Occipital lobe (tissue), 2 donors: ENCODE measurements around the gene CMSS1. TPM values are rescaled to one million over a fixed set of nuclear protein-coding genes. Genes with fewer than 3 reads are reported as not detected.

ENCODE experiments used
- DNase-seq: peaks from one replicate; lab custom pipeline; 2025; lab: John Stamatoyannopoulos, UW
- total RNA-seq: library from RNA; depleted of rRNA; stranded (reverse); fragments of >200 nt; gene quantifications from one replicate; pipeline ENCODE4 v1.2.3, GENCODE V29; 2014

Gene CMSS1
- total RNA-seq, 1 donor from 2014 or later: 13.3 TPM

DNA sequence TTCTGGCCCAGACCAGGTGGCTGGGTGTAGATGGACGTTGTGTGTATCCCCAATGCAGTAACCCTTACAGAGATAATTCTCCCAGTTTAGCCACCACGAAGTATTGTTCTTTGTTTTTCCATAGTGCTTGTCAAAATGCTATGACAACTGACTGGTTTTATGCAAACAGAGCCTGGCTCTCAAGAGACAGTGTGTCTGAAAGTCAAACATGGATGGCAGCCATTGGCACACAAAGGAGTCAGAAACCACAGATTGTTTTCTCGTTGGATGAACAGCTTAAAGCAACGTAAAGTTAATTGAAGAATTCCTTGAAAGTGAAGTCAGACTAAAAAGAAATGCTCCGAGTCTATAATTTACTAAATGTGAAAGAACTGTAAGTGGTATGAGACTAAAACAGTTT lies 205.5 kb downstream of the CMSS1 start:
- no peak for DNase-seq

DNA sequence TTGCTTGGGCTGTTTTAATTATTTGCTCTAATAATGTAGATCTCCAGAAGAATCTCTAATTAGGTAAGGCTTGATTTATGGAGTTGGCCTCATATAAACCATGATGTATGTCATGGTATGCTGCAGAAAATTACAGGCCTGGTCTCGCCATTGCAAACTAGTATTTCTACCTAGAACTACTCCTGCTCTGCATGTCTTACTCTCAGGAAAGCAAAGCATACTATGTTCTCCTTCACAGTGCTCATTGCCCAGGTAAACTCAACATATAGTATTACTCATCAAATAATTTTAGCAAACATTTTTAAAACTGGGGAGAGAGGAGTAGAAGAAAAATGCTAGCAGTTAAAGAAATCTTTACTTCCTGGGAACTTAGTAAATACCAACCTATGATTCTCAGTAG lies 205.9 kb downstream of the CMSS1 start:
- DNase-seq: no peak

DNA sequence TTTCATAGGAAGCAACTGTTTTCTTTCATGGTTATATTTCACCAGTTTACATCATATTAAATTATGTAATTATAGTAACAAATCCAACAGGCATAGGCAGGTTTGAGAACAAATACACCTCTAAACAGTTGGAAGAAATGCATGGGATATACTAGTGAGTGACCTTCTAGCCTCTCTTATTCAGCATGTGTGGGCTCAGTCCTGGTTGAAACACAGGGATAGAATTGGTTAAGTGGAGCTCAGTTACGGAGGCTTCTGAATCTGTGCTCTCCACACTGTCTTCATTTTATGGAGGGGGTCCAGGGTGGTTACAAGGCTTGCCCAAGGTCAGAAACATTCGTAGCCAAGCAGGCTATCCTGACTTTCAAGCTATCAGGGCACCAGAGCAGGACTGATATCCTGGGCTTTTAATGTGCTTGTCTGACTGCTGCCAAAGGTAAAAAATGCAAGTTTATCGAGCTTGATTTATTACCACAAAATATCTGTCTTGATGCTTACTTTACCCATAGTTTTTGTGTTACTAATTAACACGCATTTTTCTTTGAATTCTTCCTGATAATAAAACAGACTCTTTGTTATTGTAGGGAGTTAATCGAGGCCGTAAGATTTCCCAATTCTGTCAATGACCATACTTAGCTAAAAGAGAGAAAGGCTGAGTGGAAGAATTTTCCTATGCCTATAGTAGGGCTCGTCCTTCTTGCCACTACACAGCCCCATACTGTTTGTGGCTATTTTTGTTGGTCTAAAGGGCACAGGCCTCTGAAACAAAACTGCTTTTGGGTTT lies 207.1 kb downstream of the CMSS1 start:
- no peak for DNase-seq

DNA sequence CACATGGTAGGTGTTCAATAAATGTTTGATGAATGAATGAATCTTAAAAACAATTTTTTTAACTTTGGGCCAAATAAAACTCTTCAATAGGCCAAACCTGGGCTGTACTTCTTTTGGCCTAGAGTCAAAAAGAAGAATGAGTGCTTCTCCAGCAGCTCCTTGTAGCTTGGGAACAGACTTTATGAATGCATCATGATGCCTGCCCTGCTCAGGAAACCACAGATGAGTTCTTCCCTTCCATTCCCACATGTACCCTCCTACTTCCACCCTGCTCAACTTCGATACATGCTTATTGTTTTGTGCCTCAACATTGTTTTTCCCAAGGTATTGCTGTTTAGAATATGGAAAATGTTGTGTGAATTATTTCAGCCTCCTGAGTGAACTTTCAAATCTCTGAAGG lies 209.7 kb downstream of the CMSS1 start:
- no peak for DNase-seq

DNA sequence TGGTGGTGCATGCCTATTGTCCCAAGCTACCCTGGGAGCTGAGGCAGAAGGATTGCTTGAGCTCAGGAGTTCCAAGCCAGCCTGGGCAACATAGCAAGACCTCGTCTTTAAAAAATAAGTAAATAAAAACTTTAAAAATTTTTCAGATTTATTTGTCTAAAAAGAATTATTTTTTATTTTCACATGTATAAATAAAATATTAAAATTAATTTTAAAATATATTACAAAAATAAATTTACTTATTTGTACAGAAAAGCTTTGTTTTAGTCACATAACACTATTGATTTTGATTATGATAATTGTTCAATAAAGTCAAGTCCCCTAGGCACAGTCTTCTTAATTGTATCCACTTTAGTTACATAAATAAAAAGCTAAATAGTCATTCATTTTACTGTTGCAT lies 211.4 kb downstream of the CMSS1 start:
- no peak for DNase-seq

DNA sequence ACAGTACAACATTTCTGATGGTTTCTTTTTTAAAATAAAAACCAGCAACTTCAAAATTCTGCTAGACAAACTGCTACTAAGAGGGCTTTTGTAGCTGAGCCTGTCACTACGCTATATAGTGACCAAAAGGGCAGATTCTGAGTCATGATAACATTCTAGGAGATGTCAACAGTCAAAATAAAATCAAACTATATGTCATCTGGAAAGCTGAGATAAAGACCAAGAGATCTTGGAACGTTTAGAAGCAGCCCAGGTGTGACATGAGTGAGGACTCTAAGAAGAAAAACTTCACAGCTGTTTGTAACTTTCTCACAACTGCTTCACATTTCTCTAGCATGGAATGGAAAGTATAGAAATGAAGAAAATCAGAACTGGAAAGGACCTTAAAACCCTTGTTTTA lies 212.0 kb downstream of the CMSS1 start:
- DNase-seq: no peak

DNA sequence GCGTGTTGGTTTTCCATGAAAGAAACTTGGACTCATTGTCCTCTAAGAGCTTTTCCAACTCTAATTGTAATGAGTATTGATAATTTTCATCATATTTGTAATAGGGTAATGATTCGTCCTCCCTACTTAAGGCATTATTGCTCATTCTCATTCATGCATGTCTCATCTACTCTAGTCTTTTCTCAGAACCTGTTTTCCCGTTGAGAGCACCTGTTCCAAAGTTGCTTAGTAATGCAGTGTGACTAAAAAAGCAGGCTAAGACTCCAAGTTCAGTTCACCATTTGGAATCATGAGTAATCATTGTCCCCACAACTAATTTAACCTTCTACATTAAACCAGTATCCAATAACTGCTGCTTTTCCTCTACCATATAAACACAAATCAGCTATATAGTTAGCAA lies 212.7 kb downstream of the CMSS1 start:
- no peak for DNase-seq

DNA sequence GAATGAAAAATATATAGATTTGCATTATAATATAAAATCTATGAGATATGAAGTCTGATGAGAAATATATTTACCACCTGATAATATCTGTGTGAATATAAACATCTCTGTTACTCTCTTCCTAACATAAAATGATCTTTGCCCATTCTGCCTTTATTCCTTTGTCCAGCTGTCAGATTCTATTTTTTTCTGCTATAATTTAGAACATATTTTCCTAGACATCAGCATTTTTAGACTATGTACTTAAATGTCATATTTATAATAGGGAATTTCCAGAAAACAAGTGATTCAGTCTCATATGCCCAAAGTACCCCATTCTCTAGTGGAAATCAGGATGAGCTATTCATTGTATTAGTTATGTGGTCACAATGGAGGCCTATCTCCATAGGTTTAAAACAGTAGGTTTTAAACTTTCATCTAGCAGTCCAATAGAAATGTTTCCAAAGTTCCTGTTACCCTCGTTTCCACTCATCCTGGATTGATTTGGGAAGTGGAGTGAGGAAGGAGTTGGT lies 213.3 kb downstream of the CMSS1 start:
- no peak for DNase-seq

DNA sequence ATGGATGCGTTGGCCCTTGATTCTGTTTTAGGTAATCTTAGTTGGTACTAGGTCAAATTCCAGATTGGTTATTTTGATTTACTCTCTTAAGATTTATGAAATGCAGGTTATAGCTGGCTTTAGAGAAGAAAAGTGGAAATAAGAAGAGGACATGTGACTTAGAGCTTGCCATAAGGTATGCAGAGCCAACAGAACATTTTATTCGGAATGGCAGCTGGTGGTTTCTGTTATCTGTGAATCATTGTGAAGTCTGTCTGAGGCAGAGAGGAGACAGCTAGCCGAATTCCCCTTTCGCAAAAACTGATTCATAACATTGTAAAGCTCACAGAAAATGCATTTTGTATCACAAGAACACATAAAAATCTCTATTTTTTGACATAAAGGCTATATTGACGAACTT lies 214.6 kb downstream of the CMSS1 start:
- DNase-seq: no peak

DNA sequence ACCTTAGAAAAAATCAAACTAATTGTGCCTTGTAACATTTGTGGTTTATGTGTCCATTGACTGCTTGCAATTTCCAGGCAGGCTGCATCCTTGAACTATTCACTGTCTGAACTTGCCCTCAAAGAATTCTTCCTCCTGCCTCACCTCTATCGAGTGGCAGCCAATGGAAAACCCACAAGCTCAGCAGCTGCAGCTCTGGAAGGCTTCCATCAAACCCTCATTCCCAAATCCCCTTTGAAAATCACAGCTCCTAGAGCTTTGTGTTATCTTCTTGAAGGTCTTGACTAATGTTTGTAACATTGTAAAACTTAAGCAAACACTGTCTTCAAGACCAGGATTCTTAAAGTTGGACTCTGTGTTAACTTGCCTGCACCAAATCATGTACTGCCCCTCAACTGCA lies 215.5 kb downstream of the CMSS1 start:
- DNase-seq: no peak

DNA sequence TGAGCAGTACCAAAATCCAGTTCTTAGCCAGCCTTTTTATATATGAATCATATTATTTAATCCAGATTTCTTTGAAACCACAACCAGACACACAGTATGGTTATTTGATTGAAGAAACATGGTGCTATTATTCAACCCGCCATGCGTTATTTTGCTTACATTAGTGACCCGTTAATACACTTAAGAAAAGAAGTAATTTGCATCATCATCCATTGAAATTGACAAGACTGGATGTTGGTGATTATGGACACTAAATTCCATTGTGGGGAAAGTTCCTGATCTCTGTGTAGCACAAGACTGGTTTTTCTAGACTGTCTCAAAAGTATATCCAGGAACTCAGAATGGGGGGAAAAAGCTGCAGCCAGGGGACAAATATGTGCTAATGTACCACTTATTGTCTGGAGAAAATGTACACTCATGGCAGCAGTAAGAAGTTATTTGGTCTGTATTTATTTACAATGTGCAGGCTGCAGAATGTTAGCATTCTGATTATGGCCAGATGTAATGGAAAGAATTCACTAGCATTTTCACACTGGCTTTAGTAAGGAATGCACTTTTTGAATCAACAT lies 216.3 kb downstream of the CMSS1 start:
- no peak for DNase-seq

DNA sequence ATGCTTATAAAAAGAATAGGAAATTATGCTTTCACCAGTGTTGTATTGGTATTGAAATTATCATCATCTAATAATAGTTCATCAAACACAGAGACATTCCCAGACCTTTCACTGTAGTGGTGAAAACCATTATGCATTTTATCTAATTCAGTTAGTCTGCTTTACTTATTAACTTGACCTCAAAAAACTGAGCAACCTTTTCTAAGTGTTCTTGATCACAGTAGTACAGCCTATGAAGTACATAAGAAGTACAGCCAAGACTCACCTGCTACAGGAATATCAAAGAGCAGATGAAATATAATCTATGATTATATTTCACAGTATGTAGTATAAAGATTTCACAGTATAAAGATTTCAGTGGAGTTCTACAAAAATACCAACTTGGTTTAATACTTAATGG lies 221.4 kb downstream of the CMSS1 start:
- no peak for DNase-seq

DNA sequence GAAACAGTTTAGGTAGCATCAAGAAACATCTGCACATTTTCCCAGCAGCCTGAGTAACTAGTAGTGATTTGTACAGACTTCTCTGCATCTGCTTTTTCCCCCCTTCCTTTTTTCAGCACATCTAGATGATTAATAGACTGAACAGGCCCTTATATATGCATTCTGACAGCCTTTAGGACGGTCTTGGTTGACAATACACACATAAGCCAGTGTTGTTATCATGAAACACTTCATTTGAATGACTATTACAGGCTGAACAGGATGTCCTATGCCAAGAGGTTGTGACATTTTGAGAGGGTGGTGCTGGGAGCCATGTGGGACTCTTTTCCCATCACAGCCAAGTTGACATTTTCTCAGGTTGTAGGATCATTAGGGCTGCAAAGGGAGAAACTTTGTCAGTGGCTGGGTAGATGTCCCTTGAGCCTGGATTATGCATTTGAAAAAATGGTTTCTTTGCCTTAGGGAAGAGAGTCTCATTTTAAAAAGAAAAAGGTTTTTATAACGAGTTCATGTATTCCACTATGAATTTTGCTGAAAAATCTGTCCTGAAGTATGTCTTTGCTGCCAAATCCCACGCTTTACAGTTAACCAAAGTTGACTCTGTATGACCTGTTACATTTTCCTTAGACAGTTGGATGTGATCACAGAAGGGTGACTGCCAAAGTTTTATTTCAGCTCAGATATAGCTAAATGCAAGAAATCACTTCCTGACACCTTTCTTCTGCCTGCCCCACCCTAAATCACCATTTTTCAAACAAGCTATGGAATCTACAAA lies 223.0 kb downstream of the CMSS1 start:
- DNase-seq: no peak

DNA sequence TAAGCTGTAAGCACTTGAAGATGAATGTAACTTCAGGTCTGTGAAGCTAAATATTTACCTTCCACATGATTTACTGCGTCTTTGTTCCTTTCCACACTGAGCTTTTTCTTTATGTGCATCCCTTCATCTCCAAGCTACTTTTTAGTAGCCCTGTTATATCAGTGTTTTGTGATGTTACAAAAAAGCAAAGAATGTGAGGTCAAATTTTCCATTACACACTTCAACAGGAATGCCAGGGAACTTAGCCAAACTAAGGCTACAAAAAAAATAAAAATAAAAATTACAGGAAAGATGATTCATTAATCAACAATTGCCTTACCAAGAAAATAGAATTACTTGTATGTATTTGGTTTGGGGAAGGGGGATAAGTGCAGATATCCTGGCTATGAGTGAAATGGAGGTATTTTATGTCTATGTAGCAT lies 223.7 kb downstream of the CMSS1 start:
- no peak for DNase-seq

DNA sequence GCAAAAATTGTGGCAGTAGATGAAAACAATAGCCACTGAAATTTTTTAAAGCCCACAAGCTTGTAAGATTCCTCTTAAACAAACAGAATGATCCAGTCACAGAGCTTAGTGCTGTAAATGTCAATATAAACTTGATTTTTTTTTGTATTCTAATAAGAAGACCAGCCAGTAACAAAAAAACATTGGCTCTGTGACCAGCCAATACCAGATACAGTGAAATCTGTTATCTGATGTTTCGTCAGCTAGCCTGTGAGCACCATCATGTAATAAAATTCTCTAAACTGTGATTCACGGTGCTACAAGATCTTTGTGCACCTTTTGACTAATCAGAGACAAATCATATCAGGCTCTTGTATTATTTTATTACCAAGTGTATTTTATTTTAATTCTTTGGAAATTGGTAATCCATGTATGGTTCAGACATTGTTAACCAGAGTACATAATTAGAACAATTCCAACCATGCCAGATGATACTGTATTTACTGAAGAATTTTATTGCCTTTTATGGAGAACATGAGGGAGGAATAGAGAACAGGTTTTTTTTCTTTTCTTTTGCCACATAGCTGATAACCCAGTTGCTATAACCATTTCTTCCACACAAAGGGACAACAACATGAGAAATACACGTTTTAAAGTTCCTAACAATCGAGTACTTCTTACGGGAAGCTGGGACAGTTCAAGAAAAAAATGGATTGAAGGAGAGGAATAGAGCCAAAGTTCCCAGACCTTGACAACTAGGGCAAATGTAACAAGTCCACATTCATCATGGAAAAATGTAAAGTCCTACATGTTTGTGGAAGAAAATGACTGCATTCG lies 224.7 kb downstream of the CMSS1 start:
- DNase-seq: no peak

DNA sequence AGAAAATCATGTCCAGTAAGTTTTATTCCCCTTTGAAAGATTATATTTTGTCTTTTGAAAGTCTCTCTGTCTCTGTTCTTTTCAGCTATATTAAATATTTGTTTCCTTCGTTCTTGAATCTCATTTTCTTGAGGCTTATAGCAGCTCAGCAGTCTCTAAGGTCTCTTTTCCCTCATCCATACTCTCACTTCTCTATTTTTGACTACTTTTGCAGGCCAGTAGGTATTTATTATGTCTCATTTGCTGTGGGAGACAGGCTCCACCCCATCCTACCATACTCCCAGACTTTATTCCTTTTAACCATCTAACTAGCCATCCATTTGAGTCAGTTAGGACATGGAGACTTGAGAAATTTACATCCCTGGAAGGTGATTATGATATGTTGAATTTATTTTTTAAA lies 225.6 kb downstream of the CMSS1 start:
- no peak for DNase-seq

DNA sequence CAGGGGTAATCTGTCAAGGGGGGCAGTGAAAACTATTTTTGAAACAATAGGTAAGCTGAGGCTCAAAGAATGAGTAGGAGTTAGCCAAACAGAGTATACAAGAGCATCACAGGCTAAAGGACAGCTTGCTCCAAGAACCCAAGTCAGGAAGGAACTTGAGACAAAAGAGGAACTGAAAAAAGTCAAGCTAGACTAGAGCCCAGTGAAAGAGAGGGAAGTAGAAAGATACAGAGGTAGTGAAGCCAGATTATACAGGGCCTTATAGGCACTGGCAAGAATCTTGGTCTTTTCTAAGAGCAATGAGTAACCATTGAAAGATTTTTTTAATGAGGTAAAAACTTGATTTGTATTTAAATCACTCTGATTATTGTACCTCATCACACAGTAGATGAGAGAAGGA lies 226.7 kb downstream of the CMSS1 start:
- DNase-seq: no peak

DNA sequence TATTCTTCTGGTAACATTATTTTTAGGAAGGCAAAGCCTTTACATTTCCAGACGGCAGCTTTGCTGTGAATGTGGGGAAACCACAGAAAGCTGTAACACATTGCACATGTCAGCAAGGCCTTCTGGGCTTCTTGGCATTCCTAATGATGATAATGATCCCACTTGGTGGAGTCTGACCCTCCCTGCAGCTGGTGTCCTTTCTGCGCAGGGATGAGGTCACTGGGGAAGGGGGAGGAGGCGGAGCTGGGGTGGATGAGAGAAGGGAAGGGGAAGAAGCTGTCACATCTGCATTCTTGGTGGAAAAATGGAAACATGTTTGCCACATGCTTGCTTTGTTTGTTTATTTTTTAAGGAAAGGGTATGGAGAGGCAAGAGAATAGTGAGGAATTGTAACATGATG lies 228.0 kb downstream of the CMSS1 start:
- DNase-seq: no peak

DNA sequence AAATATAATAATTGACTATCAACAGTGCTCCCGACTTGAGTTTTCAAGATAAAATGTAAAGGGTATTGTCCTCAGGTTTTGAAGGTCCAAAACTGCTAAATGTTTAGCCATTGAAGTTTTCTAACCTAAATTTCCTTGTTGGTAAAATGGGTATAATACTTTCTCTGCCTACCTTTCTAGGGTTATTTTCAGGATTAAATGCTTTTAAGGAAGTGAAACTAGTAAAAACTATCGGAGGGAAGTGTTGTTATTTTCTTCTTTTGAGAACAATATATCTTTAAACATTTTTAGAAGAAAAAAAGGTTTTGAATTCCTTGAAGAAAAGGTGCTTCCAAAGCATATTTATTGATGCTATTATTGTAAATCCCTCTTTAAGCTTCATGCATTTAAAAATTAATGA lies 229.3 kb downstream of the CMSS1 start:
- DNase-seq: no peak

DNA sequence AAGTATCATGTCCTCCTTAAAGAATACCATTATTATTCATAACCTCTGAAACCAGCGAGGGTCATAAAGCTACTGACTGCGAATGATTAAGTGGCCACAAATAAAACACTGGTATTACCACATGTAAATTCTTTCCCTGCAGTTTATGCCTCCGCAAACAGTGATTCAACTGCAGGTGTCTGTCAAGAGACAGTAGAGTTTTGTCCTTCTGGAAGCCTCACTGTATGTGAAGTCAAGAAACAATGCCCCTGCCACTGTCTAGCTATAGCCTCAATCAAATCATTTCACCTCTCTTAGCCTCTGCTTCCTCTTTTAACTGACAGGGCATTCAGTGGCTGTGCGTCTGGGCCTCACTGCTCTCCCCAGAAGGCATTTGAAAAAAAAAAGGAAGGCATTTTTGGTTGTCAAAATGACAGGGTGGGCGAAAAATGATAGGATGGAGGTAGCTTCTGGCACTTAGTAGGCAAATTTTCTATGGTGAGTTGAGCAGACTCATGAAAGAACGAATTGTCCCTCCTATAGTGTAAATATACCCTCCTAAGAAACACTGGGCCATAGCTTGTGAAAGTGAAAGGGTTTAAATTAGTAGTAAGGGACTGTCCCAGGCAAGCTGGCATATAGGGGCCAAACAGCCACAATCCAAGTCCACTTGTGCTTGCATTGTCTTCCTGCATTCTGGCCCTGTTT lies 229.9 kb downstream of the CMSS1 start:
- no peak for DNase-seq

DNA sequence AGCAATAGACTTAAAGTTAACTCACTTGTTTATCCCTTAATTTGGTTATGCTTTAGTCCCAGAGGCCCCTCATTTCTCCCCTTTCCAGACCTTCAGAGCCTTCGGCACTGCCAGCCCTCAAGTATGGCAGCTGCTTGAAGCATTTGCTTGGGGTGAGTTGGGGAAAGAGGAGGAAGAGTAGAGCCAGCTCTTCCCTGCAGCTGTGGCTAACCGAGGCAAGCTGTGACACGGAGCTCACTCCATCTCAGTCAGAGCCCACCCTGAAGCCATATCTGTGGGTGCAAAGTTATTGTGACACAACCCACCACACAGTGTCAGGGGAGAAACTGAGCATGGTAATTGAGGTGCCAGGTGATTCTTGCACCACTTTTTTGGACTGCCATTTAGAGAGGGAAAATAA lies 230.6 kb downstream of the CMSS1 start:
- DNase-seq: no peak
